Uterus (tissue), 2 donors: ENCODE measurements around the gene SLC2A10.

Experiments
- POLR2A ChIP-seq, 2 donors: fragments of 450-650 bp; IDR thresholded peaks; one replicate each; pipeline ENCODE4 v1.6.1; 2016; ENCODE audit warnings: antibody characterized with exemption in 2 of 2, mild to moderate bottlenecking in 1 of 2, moderate library complexity in 1 of 2
- TF ChIP-seq, protein P1 (sequence below), 4 experiments: fragments of 200-600 bp in 2 of 4; fragments of 450-650 bp in 2 of 4; sonication (generic) in 2 of 4; IDR thresholded peaks; one replicate each; pipeline ENCODE4 v1.5.1; 2016 to 2019; ENCODE audit warnings: antibody characterized with exemption in 4 of 4, mild to moderate bottlenecking in 2 of 4, moderate library complexity in 1 of 4

DNA sequence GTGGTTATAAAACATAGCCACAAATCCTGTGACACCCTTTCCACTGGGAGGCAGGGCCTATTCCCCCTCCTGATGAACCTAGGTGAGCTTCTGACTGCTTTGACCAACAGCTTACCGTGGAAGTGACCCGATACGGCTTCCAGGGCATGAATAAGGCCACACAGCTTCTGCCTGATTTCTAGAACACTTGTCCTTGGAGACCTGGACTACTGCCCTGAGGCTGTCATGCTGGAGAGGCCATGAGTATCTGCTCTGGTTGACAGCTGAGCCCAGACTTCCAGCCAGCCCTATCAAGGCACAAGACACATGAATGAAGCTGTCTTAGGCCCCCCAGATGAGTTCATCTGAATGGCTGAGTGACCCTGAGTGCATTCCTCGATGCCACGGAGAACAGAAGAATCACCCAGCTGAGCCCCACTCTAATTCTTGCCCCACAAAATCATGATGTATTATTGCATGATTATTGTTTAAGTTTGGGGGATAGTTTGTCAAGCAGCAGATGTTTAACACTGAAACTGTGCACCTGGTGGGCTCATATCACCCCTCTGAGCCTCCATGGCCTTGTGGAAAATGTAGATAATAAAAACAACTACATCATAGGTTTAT lies 36.8 kb upstream of the SLC2A10 start:
- TF ChIP-seq POLR2A (IDR thresholded peaks at IDR 0.05), result no peak
- TF ChIP-seq, protein P1, sequence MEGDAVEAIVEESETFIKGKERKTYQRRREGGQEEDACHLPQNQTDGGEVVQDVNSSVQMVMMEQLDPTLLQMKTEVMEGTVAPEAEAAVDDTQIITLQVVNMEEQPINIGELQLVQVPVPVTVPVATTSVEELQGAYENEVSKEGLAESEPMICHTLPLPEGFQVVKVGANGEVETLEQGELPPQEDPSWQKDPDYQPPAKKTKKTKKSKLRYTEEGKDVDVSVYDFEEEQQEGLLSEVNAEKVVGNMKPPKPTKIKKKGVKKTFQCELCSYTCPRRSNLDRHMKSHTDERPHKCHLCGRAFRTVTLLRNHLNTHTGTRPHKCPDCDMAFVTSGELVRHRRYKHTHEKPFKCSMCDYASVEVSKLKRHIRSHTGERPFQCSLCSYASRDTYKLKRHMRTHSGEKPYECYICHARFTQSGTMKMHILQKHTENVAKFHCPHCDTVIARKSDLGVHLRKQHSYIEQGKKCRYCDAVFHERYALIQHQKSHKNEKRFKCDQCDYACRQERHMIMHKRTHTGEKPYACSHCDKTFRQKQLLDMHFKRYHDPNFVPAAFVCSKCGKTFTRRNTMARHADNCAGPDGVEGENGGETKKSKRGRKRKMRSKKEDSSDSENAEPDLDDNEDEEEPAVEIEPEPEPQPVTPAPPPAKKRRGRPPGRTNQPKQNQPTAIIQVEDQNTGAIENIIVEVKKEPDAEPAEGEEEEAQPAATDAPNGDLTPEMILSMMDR (IDR thresholded peaks at IDR 0.05), result no peak
